Naive thymus-derived CD8-positive, alpha-beta T cell (primary cell): ENCODE data around the gene DENND11. TPM values are rescaled to one million over a fixed set of nuclear protein-coding genes. Genes with fewer than 3 reads are reported as not detected.
A peak's percentile ranks its signal among the peaks of the same experiment; 100 is the strongest.

Source experiments
- ATAC-seq, 2 donors: fragments of 150-1000 bp; cut with Tn5 transposase in 1 of 2; sonication (Bioruptor Pico), chemical (Tn5 transposase) in 1 of 2; 1 replicate in 1 of 2; 2 replicates in 1 of 2; pipeline ENCODE4 v1.10.0; 2021; ENCODE audit warnings: mild to moderate bottlenecking in 2 of 2, moderate library complexity in 2 of 2
- POLR2A ChIA-PET: fragments of 350-600 bp; sonication (Branson Sonifier 250); formaldehyde crosslinking; loops from one replicate; lab custom pipeline; 2021; ENCODE audit warnings: antibody characterized with exemption; lab: Charles Lee
- DNase-seq, 10 donors: peaks; one replicate each; pipeline versions ENCODE4 v3.0.0 to v3.0.0-alpha.2; 2020 to 2022
- H3K27ac Mint-ChIP-seq, 10 donors: one replicate each; pipeline ENCODE4 v1.8.0; 2020 to 2022; ENCODE audit warnings: mild to moderate bottlenecking in 10 of 10, mixed read lengths in 10 of 10, moderate library complexity in 4 of 10, inconsistent platforms in 1 of 10
- H3K27me3 Mint-ChIP-seq, 5 donors: one replicate each; pipeline ENCODE4 v1.8.0; 2021 to 2022; ENCODE audit warnings: mixed read lengths in 5 of 5
- H3K36me3 Mint-ChIP-seq, 3 donors: one replicate each; pipeline ENCODE4 v1.8.0; 2020 to 2022; ENCODE audit warnings: mixed read lengths in 3 of 3, mild to moderate bottlenecking in 2 of 3, inconsistent platforms in 1 of 3
- H3K4me1 Mint-ChIP-seq, 4 donors: one replicate each; pipeline ENCODE4 v1.8.0; 2021 to 2022; ENCODE audit warnings: mixed read lengths in 4 of 4
- H3K4me3 Mint-ChIP-seq, 10 donors: one replicate each; pipeline ENCODE4 v1.8.0; 2020 to 2022; ENCODE audit warnings: mild to moderate bottlenecking in 10 of 10, mixed read lengths in 10 of 10, moderate library complexity in 6 of 10, inconsistent platforms in 1 of 10
- H3K9me3 Mint-ChIP-seq, 9 donors: one replicate each; pipeline ENCODE4 v1.8.0; 2020 to 2022; ENCODE audit warnings: mixed read lengths in 9 of 9, mild to moderate bottlenecking in 3 of 9, inconsistent platforms in 1 of 9, moderate library complexity in 1 of 9
- polyA plus RNA-seq, 3 donors: library from polyadenylated mRNA; unstranded; fragments of 300-500 nt; fragmentation: Illumina TruSeq; gene quantifications; one replicate each; pipeline ENCODE4 v1.2.3, GENCODE V29; 2021
- total RNA-seq, 8 experiments: library from RNA in 2 of 8; stranded (reverse) in 2 of 8; gene quantifications; one replicate each; pipeline ENCODE4 v1.2.3 and lab custom pipeline; 2021 to 2026

The DENND11 gene
- total and polyA plus RNA-seq, 5 experiments from 2014 or later: 16.4 to 68.0 (median 30.0) TPM

DNA sequence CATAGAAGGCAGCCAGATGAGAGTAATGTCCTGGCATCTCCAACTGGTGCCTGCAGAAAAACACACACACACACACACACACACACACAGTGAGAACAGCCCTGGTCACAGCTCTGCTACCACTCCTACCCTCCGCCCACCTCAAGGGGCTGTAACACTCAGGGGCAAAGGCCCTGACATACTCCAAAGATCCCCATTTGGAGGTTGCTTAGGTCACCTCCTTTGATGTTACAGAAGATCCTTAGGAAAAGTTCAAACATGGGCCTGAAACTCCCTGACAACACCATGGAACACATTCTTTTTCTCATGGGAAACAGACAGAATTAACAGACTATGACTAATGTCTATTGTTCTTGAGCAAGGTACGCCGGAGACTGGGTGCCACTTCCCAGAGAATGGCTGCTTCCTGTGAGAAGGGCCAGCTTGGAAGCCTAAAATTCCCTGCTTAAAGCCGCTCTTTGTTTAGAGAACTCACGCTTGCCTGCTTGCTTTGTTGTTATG, 27.7 kb downstream of the DENND11 start:
- H3K9me3 Mint-ChIP-seq: no peaks in the 10 kb centered on the region
- no peaks in the 10 kb centered on the region for H3K27me3 Mint-ChIP-seq
- peaks cover 0 to 3% (median under 1%) of the 10 kb centered on the region in 4 donors for H3K4me1 Mint-ChIP-seq
- ATAC-seq (no peak), DNase-seq (no peak)
- H3K27ac Mint-ChIP-seq: peak overlapping the region in 2 of 10 donors; percentile 20 to 51
- no peak overlapping the region for H3K4me3 Mint-ChIP-seq
- POLR2A ChIA-PET: no interaction called here
- peaks cover 0 to 48% (median 8%) of the 10 kb centered on the region in 3 donors for H3K36me3 Mint-ChIP-seq

DNA sequence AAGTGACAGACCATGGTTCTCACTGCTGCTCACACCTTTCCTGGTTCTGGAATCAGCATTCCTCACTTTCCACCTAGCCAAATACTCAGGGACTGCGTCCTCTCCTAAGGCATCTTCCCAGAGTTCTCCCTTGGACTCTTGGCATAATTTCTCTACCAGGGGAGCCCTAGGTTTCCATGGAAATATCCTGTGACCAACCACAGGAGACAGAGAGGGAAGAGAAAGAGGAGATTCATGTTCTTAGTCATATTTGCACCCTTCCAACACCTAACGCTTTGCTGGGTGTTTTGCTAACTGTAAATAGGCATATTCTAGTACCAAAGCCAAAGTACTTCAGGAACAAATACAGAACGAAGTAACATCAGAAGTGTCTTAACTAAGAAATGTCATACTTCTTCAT, 28.6 kb downstream of the DENND11 start:
- no peak overlapping the region for H3K4me3 Mint-ChIP-seq
- DNase-seq (no peak), ATAC-seq (no peak)
- peaks cover 0 to 51% (median 8%) of the 10 kb centered on the region in 3 donors for H3K36me3 Mint-ChIP-seq
- peak overlapping the region in 1 of 10 donors; percentile 17 for H3K27ac Mint-ChIP-seq
- POLR2A ChIA-PET: no interaction called here
- H3K9me3 Mint-ChIP-seq: no peaks in the 10 kb centered on the region
- no peaks in the 10 kb centered on the region for H3K27me3 Mint-ChIP-seq
- peaks cover 0 to 6% (median 1%) of the 10 kb centered on the region in 4 donors for H3K4me1 Mint-ChIP-seq

DNA sequence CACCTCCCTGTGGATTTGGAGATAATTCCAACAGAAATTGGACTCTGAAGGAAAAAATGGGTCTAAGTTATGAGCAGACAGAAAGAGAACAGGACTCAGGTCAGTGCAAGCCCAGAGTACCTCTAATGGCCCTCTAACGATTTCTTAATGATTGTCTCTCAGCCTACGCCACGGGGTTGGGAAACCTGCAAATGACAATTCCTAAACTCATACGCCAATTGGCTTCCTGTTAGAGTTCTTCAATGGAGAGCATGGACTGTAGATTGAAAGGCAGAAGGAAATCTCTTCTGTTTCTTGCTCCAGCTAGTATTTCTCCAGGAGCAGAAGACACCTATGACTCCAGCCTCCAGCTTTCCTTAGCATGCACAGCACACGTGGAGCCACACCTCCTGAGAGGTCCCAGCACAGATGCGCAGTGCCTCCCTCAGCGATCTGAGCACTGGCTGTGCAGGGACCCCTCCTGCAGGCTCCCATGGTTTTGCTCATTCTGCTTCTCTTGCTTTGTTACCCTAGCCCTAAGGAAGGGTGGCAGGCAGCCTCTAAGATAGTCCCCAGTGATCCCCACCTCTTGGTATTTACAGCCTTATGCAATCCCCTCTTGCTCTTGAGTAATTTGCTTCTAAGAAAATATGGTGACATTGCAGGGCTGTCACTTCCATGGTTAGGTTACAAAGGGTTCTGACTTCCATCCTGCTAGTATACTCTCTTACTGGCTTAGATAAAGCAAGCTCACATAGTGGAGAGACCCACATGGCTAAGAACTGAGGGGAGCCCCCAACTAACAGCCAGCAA, 30.1 kb downstream of the DENND11 start:
- H3K27ac Mint-ChIP-seq: peak overlapping the region in 5 of 10 donors; percentile 35 to 70 (median 50)
- ATAC-seq (no peak), DNase-seq (no peak)
- no peak overlapping the region for H3K4me3 Mint-ChIP-seq
- H3K9me3 Mint-ChIP-seq: no peaks in the 10 kb centered on the region
- H3K4me1 Mint-ChIP-seq: peaks cover 0 to 6% (median 1%) of the 10 kb centered on the region in 4 donors
- POLR2A ChIA-PET: no interaction called here
- no peaks in the 10 kb centered on the region for H3K27me3 Mint-ChIP-seq
- peaks cover 0 to 55% (median 7%) of the 10 kb centered on the region in 3 donors for H3K36me3 Mint-ChIP-seq

DNA sequence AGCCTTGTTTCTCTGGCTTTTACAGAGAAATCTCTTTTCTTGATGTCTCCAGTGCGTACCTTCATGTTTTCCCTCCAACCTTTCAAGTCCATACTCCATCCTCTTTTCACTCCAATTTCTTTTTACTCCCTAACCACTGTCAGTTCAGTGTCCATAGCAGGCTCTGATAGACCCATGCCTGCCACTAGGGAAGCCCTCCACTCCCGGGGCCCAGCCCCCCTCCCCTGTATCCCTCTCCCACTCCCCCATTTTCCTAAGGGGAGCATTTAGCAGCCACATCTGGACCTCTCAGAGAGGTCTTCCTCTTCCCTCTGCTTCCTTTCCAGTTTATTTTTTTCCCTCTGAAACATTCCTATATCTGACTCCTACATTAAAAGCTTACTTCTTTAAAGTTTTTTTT, 33.1 kb downstream of the DENND11 start:
- H3K4me3 Mint-ChIP-seq: no peak overlapping the region
- H3K27ac Mint-ChIP-seq: peak overlapping the region in 5 of 10 donors; percentile 27 to 85 (median 58)
- no peak for DNase-seq
- POLR2A ChIA-PET: no interaction called here
- peaks cover 0 to 13% (median 2%) of the 10 kb centered on the region in 4 donors for H3K4me1 Mint-ChIP-seq
- H3K27me3 Mint-ChIP-seq: no peaks in the 10 kb centered on the region
- peaks cover 0 to 65% (median 7%) of the 10 kb centered on the region in 3 donors for H3K36me3 Mint-ChIP-seq
- no peaks in the 10 kb centered on the region for H3K9me3 Mint-ChIP-seq
- no peak for ATAC-seq

DNA sequence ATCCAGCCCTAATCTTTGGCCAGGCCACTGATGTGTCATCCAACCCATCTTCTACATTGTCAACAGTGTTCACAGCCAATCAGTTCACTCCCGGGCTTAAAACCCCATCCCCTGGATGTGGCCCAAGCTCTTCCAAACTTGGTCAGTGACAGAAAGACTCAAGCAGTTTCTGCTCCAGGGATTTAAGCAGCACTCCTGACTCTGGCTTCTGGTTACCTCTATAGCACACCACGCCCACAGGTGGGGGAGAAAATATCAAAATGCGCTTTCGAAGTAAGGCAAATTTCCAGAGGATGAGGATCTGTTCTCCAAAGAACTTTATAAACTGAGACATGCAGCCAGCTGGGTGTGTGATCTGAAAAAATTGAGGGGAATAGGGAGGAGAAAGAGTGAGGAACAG, 35.9 kb downstream of the DENND11 start:
- no peak overlapping the region for H3K4me3 Mint-ChIP-seq
- ATAC-seq (no peak), DNase-seq (no peak)
- peak overlapping the region; percentile 10 to 90 (median 62) for H3K27ac Mint-ChIP-seq
- no peaks in the 10 kb centered on the region for H3K27me3 Mint-ChIP-seq
- peaks cover 0 to 73% (median 0%) of the 10 kb centered on the region in 3 donors for H3K36me3 Mint-ChIP-seq
- no peaks in the 10 kb centered on the region for H3K9me3 Mint-ChIP-seq
- peaks cover 0 to 14% (median 5%) of the 10 kb centered on the region in 4 donors for H3K4me1 Mint-ChIP-seq
- POLR2A ChIA-PET: no interaction called here

DNA sequence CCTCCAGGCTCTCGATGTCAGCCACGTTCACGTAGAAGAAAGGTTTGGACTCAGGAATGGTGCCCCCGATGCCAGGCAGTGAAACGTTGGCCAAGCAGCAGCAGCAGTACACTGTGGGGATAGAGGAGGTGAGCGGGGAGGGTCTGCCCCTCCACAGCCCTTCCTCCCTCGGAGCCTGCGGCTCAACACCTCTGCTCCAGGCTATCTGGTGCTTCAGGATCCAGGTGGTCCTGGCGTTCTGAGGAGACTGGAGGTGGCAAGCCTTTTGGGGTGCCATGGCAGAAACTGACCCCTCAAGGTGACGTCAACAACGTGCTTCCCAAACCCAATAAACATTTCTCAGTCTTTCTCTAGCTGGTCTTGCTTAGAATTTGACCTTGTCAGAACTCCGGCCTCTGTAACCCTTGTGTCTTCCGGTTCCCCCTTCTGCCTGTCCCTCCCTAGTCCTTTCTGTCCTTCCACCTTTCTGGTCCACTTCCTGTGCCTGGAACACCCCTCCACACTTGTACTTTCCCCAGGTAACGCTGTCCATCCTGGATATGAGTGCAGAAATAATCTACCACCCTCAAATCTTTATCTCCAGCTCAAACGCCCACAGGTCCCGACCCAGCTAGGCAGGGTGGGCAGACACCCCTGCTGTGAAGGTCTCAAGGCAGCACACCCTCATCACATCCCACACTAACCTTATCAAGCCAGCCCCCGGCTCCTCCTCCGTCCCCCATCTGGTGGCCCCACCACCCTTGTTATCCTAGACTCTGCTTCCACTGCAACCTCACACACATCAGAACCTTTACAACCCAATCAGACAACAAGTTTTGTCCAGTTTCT, 36.5 kb downstream of the DENND11 start:
- Mint-ChIP-seq H3K27ac (peak overlapping the region in 7 of 10 donors; percentile 40 to 90 (median 85)), H3K27me3 (no peaks in the 10 kb centered on the region), H3K36me3 (peaks cover 0 to 77% (median 0%) of the 10 kb centered on the region in 3 donors), H3K4me3 (peak overlapping the region in 1 of 10 donors; percentile 30), H3K4me1 (peaks cover 0 to 17% (median 6%) of the 10 kb centered on the region in 4 donors), H3K9me3 (no peaks in the 10 kb centered on the region)
- DNase-seq (no peak), ATAC-seq (no peak)
- POLR2A ChIA-PET: no interaction called here

DNA sequence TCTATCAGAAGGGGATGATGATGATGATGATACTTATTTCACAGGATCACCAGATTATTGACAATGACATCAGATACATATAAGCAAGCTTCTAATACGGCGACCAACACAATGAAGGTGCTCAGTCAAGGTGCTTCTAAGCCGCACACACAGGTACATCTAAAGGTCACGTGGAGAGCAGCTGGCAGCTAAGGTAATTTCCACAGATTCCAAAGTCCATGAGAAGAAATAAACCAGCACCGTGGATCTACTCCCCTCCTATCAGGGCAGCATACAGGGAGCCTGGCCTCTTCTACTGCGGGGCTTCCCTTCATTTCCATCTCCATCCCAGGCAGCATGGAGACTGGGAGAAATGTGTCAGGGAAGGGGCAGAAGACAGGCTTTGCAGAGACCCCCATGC, 37.5 kb downstream of the DENND11 start:
- POLR2A ChIA-PET: no interaction called here
- Mint-ChIP-seq H3K4me1 (peaks cover 0 to 16% (median 8%) of the 10 kb centered on the region in 4 donors), H3K4me3 (no peak overlapping the region), H3K27me3 (no peaks in the 10 kb centered on the region), H3K9me3 (no peaks in the 10 kb centered on the region), H3K36me3 (peaks cover 0 to 79% (median 0%) of the 10 kb centered on the region in 3 donors), H3K27ac (peak overlapping the region in 5 of 10 donors; percentile 1 to 85 (median 79))
- no peak for ATAC-seq
- no peak for DNase-seq

DNA sequence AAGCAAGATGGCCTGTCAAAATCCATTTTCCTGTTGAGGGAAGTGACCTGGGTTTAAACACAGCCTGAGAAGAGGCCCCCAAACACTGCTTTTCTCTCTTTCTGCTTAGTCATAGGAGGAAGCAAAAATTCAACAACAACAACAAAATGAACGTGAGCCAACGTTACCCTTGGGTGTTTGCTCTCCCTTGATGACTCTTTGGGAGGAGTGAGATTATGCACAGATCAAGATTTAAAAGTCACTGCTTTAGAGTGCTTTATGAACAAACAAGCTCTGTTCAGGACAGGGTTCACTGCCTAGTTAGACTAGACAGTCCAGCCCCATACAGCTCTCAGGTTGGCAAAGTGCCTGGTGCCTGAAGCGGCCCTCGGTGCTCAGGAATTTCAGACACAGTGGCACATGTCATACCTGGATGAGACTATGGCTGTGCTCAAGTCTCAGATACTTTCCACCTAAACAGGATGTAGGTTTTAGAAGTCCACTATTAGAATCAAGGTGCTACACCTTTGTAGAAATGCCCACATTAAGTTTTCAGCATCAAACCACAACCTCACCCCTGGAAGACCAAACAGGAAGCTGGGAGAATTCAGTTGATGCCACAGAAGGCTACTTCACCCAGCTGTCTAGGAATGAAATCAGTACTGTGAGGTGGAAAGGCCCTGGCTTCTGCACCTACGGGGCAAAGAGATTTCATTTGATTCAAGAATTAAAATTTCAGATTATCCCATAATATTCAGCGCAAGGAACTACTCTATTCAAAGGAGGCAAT, 38.7 kb downstream of the DENND11 start:
- Mint-ChIP-seq H3K27ac (peak overlapping the region; percentile 47 to 85 (median 74)), H3K4me1 (peaks cover 0 to 13% (median 7%) of the 10 kb centered on the region in 4 donors), H3K27me3 (no peaks in the 10 kb centered on the region), H3K4me3 (no peak overlapping the region), H3K36me3 (peaks cover 0 to 77% (median 0%) of the 10 kb centered on the region in 3 donors), H3K9me3 (no peaks in the 10 kb centered on the region)
- ATAC-seq (no peak), DNase-seq (no peak)
- POLR2A ChIA-PET: no interaction called here

DNA sequence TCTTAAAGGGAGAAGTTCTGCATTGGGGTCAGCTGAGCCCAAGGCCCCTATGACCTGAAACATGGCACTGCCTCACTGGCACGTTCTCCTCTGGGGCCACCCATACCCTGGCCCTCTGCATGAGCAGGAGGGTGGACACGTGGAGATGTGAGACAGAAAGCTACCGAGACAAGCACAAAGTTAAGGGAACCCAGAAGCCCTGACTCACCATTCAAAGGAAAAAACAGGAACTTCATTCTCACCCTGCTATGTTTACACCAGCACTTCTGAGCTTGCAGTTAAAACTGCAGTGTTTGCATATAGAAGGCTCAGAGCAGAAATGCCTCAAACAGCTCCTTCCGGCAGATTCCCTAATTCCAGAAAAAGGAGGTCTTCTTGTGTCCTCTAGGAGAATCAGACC, 41.7 kb downstream of the DENND11 start:
- Mint-ChIP-seq H3K4me3 (no peak overlapping the region), H3K36me3 (peaks cover 0 to 75% (median 0%) of the 10 kb centered on the region in 3 donors), H3K9me3 (no peaks in the 10 kb centered on the region), H3K27ac (peak overlapping the region in 8 of 10 donors; percentile 16 to 88 (median 64)), H3K4me1 (peaks cover 0 to 13% (median 4%) of the 10 kb centered on the region in 4 donors), H3K27me3 (no peaks in the 10 kb centered on the region)
- DNase-seq: no peak
- POLR2A ChIA-PET: no interaction called here
- ATAC-seq: no peak

DNA sequence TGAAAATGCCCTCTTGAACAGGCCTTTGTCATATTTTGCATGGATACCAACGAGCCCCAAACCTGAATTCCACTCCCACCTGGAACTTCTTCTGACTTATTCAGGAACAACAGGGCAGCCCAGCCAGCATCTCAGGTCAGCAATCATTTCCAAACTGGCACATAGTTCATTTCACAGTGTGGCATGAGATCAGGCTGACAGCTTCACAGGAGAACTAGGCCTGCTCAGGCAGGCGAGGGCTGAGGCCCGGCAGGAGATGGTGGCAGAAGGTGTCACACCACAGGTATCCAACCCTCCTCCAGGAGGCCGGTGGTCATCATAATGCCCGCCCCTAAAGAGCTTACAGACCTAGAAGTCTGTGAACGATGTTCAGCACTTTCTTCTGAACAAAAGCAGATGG, 42.5 kb downstream of the DENND11 start:
- no peak for ATAC-seq
- Mint-ChIP-seq H3K9me3 (no peaks in the 10 kb centered on the region), H3K27ac (peak overlapping the region in 8 of 10 donors; percentile 26 to 88 (median 57)), H3K36me3 (peaks cover 0 to 76% (median 0%) of the 10 kb centered on the region in 3 donors), H3K27me3 (no peaks in the 10 kb centered on the region), H3K4me1 (peaks cover 4 to 16% (median 7%) of the 10 kb centered on the region in 4 donors), H3K4me3 (no peak overlapping the region)
- DNase-seq: no peak
- POLR2A ChIA-PET: no interaction called here

DNA sequence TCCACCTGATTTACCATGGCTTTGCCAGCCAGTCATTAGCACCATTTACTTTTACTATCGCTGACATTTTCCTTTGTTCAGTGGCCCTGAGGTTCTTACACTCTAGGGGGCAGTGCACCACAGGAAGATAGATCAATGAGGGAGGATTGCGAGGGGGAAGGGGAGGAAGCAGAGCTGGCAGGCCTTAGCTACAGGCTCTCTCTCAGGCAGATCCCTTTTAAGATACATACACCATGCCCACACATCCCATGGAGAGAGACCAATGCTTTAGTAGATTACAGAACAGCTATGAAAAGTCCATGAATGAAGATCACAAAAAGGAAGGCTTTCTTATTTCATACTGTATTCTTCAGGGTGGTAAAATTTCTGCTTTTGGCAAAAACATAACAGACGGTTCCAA, 47.4 kb downstream of the DENND11 start:
- Mint-ChIP-seq H3K9me3 (no peaks in the 10 kb centered on the region), H3K4me1 (peaks cover 4 to 8% (median 6%) of the 10 kb centered on the region in 4 donors), H3K36me3 (peaks cover 0 to 47% (median 0%) of the 10 kb centered on the region in 3 donors), H3K27ac (peak overlapping the region in 9 of 10 donors; percentile 44 to 83 (median 71)), H3K4me3 (no peak overlapping the region), H3K27me3 (no peaks in the 10 kb centered on the region)
- peak; percentile 22 to 83 (median 62) for DNase-seq
- ATAC-seq: peak; percentile 97
- POLR2A ChIA-PET: interaction anchor here (0.7 to 3.4 kb wide), 3 partner anchors 49 to 83 kb away, joined by 3 to 16 read pairs (median 10); partner anchors contain the start of gene SSBP1

DNA sequence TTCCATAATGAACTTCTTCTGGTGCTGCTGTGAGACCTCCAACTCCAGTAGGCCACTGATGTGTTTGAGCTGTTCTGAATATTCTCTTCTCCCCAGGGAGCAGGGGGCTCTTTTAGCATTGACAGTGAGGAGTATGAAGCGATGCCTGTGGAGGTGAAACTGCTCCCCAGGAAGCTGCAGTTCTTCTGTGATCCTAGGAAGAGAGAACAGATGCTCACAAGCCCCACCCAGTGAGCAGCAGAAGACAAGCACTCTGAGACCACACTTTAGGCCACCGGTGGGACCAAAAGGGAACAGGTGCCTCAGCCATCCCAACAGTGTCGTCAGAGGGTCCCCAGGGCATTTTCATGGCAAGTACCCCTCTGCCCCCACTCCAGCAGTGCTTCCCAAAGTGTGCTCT, 49.3 kb downstream of the DENND11 start:
- Mint-ChIP-seq H3K4me1 (peaks cover 4 to 8% (median 6%) of the 10 kb centered on the region in 4 donors), H3K27me3 (no peaks in the 10 kb centered on the region), H3K9me3 (no peaks in the 10 kb centered on the region), H3K36me3 (peaks cover 0 to 46% (median 0%) of the 10 kb centered on the region in 3 donors), H3K4me3 (no peak overlapping the region), H3K27ac (peak overlapping the region in 3 of 10 donors; percentile 11 to 50 (median 29))
- POLR2A ChIA-PET: interaction anchor here (3.4 kb wide), 1 partner anchor 85 kb away, joined by 16 read pairs; the partner anchor contains the start of gene SSBP1
- no peak for DNase-seq
- no peak for ATAC-seq
